ENCODE measurements around the gene MAP4K3.

The MAP4K3 gene

DNA sequence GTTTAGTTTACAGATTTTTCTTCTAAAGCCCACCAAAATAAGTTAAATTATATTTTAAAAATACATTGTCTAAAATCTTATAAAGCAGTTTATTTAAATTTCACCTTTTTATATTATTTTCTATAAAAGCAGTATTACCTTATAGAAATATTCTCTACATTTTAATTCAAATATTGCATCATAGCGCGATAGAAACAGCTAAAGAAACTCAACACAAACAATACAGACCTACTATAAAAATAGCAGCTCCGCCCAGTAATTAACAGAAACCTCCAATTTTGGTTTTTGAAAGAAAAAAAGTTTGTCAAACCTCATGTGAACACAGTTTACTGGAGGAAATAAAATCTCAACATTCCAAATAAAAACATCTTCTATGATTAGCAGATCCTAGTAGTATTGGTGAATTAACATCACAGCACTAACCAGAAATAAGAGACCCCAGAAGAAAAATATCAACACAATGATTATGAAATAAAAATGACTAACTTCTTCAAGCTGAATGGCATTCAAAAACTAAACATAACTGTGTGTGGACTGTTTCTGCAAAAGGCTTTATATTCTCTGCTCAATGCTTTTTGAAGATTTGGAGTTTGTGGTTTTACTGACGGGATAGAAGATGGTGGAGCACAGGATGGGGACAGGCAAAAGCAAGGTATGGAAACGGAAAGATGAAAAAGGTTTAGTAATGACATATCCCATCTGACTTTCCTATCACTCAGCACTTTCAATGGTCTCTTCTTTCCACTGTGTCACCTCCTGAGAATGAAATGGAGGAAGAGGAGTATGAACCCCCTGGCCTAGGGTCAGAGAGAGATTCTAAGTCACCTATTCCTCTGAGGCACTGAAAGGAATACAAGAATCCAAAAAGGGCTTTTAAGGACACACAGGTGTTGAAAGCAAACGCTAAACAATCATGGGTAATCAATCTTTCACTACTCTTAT, 17.5 kb downstream of the MAP4K3 start:
- TF ChIP-seq, protein P1, sequence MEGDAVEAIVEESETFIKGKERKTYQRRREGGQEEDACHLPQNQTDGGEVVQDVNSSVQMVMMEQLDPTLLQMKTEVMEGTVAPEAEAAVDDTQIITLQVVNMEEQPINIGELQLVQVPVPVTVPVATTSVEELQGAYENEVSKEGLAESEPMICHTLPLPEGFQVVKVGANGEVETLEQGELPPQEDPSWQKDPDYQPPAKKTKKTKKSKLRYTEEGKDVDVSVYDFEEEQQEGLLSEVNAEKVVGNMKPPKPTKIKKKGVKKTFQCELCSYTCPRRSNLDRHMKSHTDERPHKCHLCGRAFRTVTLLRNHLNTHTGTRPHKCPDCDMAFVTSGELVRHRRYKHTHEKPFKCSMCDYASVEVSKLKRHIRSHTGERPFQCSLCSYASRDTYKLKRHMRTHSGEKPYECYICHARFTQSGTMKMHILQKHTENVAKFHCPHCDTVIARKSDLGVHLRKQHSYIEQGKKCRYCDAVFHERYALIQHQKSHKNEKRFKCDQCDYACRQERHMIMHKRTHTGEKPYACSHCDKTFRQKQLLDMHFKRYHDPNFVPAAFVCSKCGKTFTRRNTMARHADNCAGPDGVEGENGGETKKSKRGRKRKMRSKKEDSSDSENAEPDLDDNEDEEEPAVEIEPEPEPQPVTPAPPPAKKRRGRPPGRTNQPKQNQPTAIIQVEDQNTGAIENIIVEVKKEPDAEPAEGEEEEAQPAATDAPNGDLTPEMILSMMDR (IDR thresholded peaks at IDR 0.05; ENCODE audit: low read depth, low read length) = no peak
- no peak overlapping the region for H3K4me3 ChIP-seq (ENCODE audit: low read depth, low read length)

- TF ChIP-seq, protein P1 (IDR thresholded peaks at IDR 0.05; ENCODE audit: low read depth, low read length) = no peak
- H3K4me3 ChIP-seq (ENCODE audit: low read depth, low read length) = no peak overlapping the region
Observed at GRCh38 chr2:39418491-39418890, 18.6 kb downstream of the MAP4K3 start.

DNA sequence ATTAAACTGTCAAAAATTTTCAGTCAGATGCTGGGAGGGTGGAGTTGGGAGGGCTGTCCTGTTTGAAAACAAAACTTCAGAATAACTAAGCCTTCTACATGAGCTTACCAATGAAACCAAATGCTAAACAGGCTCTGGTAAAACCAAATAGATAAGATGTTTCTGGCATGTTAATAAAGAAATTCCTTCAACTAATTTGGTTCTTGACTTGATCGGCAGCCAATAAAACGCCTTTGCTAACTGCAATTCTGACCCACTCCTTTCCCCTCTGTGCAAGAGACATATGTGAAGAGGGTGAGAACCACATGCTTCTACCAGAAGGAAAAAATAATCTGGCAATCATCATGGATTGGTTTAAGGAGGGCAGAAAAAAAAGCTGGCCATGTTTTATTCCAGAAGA, 20.9 kb downstream of the MAP4K3 start:
- TF ChIP-seq, protein P1 (IDR thresholded peaks at IDR 0.05; ENCODE audit: low read depth, low read length) = no peak
- no peak overlapping the region for H3K4me3 ChIP-seq (ENCODE audit: low read depth, low read length)

DNA sequence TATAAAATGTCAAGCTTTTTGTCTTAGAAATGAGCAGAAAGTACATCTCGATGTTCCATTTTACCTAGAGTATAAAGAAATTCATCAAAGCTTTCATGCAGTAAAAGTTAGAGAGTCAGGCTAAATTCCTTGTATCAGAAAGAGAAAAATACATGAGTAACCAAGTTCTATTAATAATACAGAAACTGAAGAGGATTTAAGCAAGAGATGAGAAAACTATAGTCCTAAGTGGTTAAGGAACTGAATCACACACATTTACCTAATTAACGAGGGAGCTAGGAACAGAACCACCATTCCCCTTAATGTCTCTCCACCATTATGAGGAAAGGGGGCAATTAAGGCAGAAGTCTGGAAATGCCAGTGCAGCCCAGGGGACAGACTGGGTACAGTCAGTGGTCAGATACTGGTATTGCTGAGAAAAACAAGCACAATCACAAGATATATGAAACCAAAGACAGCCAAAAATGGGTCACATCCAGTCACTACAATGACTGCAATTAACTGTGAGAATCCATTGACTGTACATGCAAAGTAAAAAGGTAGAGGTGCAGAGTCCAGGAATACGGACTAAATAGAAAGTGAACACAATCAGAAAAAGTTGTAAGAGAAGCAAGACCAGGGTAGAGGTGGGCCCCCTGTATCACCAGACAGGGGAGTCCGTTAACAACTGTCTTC, 23.9 kb downstream of the MAP4K3 start:
- TF ChIP-seq, protein P1 (IDR thresholded peaks at IDR 0.05; ENCODE audit: low read depth, low read length) = no peak
- no peak overlapping the region for H3K4me3 ChIP-seq (ENCODE audit: low read depth, low read length)

DNA sequence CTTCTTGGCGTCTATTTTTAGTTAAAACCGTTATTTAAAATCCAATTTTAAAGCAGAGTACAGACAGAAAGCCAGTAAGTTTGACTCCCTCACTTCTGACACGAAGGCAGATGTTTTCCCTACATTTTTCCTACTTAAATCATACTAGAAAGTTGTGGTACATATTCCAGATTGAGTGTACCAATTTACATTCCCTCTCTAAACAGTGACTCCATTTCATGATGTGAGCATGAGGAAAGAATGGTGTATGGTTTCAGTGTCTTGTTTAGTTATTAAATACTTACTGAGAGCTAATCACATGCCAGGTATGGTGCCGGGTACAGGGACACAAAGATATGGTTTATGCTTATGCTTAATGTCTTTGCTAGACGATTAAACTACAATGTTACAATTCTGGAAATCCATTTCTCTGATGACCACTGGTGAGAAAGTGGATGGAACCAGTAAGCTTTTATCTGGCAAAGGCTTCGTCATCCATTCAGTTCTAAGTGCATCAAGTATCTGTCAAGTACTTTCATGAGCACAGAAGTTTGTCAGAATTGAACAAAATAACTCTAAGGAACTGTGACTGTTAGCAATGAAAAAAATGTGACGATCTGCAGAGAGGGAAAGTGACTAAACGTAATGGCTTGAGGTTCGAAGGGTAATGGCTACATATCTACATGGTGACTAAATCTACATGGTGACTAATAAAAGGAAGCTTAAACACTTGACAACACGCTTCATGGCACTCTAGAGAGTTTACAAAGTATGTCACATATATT, 25.7 kb downstream of the MAP4K3 start:
- TF ChIP-seq, protein P1 (IDR thresholded peaks at IDR 0.05; ENCODE audit: low read depth, low read length) = no peak
- peak overlapping the region; percentile 40 for H3K4me3 ChIP-seq (ENCODE audit: low read depth, low read length)

GRCh38 chr2:39409697-39410389, 27.2 kb downstream of the MAP4K3 start:
- no peak overlapping the region for H3K4me3 ChIP-seq (ENCODE audit: low read depth, low read length)
- TF ChIP-seq, protein P1 (IDR thresholded peaks at IDR 0.05; ENCODE audit: low read depth, low read length) = no peak
